GM12865 (cell line): ENCODE measurements around the gene PRR30.

Source experiments
- DNase-seq: peaks from one replicate; pipeline ENCODE4 v3.0.0; 2010; ENCODE audit warnings: low read depth
- H3K4me3 ChIP-seq: 2 replicates; pipeline ENCODE4 v1.5.1; 2011; ENCODE audit warnings: mild to moderate bottlenecking, low read depth, low read length, control low read depth
- CTCF ChIP-seq: IDR thresholded peaks from 2 replicates; pipeline ENCODE4 v1.5.1; 2011; ENCODE audit warnings: low read length, control low read depth, low read depth, inconsistent platforms; ENCODE audit not compliant: insufficient read depth; ENCODE audit errors: missing control alignments

PRR30 gene

GRCh38 chr2:27139310-27139709 is at the start of gene PRR30:
TSS of gene PRR30 (minus strand) at chr2:27139410. CDS start at chr2:27138329, 1,081 bp downstream.
- TF ChIP-seq CTCF = no peak
- DNase-seq = no peak
- H3K4me3 ChIP-seq = no peak within 1 kb of the TSS

- no peak for TF ChIP-seq CTCF
- H3K4me3 ChIP-seq = no peak overlapping the region
- no peak for DNase-seq
These were observed 47.6 kb upstream of the PRR30 start for GRCh38 chr2:27186613-27187345.

- H3K4me3 ChIP-seq = no peak overlapping the region
- DNase-seq = no peak
- TF ChIP-seq CTCF = no peak
These were observed 46.3 kb upstream of the PRR30 start for GRCh38 chr2:27185331-27186026.

- no peak overlapping the region for H3K4me3 ChIP-seq
- DNase-seq = no peak
- no peak for TF ChIP-seq CTCF
These were observed 44.9 kb upstream of the PRR30 start for GRCh38 chr2:27184115-27184514.

GRCh38 chr2:27182346-27182745 is 43.1 kb upstream of the PRR30 start:
- no peak overlapping the region for H3K4me3 ChIP-seq
- no peak for TF ChIP-seq CTCF
- no peak for DNase-seq

GRCh38 chr2:27179344-27180000 is 40.3 kb upstream of the PRR30 start:
- no peak for TF ChIP-seq CTCF

More at GRCh38 chr2:27179344-27180000, 40.3 kb upstream of the PRR30 start:
- no peak overlapping the region for H3K4me3 ChIP-seq
- DNase-seq = no peak
